Suprapubic skin (tissue), 3 donors: ENCODE data around the gene BTBD6.

Experiments
- CTCF ChIP-seq, 2 donors: fragments of 200-600 bp in 1 of 2; fragments of 450-650 bp in 1 of 2; sonication (generic) in 1 of 2; IDR thresholded peaks; one replicate each; pipeline ENCODE4 v1.5.1; 2016 to 2019; ENCODE audit warnings: antibody characterized with exemption in 2 of 2, mild to moderate bottlenecking in 1 of 2, moderate library complexity in 1 of 2
- EP300 ChIP-seq: sonication (generic); formaldehyde crosslinking; IDR thresholded peaks from one replicate; pipeline ENCODE4 v1.6.1; 2017; ENCODE audit warnings: antibody characterized with exemption

- TF ChIP-seq CTCF (IDR thresholded peaks at IDR 0.05), result no peak
- no peak for TF ChIP-seq EP300
These were observed 29.7 kb upstream of the BTBD6 start for GRCh38 chr14:105218611-105219010.
